ENCODE measurements around the gene CREBBP. TPM values are rescaled to one million over a fixed set of nuclear protein-coding genes. Genes with fewer than 3 reads are reported as not detected.

The CREBBP gene
- total RNA-seq, 2 donors from 2014 or later, result 65.0 to 103 TPM

DNA sequence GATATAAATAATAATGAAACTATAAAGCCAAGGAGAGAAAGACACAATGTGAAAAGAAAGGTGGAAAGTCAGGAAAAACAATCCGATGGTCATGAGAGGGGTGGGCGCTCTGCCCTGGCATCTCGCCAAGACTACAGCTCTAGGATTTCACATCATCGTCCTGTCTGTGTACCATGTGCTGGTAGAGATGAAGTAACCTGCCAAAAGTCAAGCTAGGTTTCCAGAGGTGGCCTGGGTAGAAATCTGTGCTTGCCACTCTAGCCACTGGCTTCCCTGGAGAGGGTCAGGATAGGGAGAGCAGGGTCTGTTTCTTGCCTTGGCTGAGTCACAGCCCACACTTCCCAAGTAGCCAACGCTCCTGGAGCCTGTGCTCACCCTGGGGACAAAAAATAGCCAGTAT is 132.2 kb downstream of the CREBBP start:
- H3K9me3 ChIP-seq, result no peaks in the 10 kb centered on the region
- H3K36me3 ChIP-seq, result peaks cover 51% of the 10 kb centered on the region

DNA sequence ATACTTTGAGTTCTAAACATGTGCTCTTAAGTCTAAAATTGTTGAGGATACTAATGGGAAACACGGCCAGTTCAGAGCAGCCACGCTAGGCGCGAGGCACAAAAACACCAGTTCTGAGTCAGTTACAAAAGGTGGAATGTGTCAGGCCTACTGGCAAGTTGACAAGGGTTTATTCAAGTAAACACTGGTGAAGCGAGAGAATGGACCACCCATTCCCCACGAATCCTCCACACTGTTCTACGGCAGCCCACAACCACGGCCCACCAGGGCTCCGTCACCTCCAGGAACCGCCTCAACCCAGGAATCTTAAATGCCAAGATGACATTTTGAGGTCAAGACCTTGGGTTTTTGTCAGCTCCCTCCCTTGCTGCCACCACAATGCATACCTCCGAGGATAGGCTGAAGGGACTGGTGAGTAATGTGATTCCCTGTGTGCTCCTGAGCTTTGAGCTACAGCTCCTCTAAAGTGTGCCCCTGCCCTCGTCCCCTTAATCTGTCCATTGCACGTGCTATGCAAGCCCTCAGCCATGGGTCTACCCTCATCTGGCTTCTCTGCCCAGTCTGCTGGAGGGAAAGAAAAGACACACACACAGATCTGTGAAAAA is 134.7 kb downstream of the CREBBP start:
- ATAC-seq (ENCODE audit: insufficient number of reproducible peaks, low FRiP score, low read depth) (no peak), DNase-seq (ENCODE audit: low spot score) (no peak)
- no peaks in the 10 kb centered on the region for H3K27me3 ChIP-seq (replicated peaks; ENCODE audit: insufficient read depth)
- H3K36me3 ChIP-seq, result peaks cover 74% of the 10 kb centered on the region
- no peak overlapping the region for H3K27ac ChIP-seq
- TF ChIP-seq, protein P1, sequence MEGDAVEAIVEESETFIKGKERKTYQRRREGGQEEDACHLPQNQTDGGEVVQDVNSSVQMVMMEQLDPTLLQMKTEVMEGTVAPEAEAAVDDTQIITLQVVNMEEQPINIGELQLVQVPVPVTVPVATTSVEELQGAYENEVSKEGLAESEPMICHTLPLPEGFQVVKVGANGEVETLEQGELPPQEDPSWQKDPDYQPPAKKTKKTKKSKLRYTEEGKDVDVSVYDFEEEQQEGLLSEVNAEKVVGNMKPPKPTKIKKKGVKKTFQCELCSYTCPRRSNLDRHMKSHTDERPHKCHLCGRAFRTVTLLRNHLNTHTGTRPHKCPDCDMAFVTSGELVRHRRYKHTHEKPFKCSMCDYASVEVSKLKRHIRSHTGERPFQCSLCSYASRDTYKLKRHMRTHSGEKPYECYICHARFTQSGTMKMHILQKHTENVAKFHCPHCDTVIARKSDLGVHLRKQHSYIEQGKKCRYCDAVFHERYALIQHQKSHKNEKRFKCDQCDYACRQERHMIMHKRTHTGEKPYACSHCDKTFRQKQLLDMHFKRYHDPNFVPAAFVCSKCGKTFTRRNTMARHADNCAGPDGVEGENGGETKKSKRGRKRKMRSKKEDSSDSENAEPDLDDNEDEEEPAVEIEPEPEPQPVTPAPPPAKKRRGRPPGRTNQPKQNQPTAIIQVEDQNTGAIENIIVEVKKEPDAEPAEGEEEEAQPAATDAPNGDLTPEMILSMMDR (IDR thresholded peaks at IDR 0.05), result no peak
- H3K4me1 ChIP-seq (ENCODE audit: control insufficient read depth in 1 of 2, low read depth in 2 of 2), result no peaks in the 10 kb centered on the region
- H3K9me3 ChIP-seq, result no peaks in the 10 kb centered on the region
- no peak overlapping the region for H3K4me3 ChIP-seq

More for the DNA sequence above, 132.2 kb downstream of the CREBBP start:
- ATAC-seq (ENCODE audit: insufficient number of reproducible peaks, low FRiP score, low read depth) (no peak), DNase-seq (ENCODE audit: low spot score) (no peak)
- Histone ChIP-seq H3K4me1 (ENCODE audit: control insufficient read depth in 1 of 2, low read depth in 2 of 2) (no peaks in the 10 kb centered on the region), H3K4me3 (no peak overlapping the region), H3K27me3 (replicated peaks; ENCODE audit: insufficient read depth) (no peaks in the 10 kb centered on the region), H3K27ac (no peak overlapping the region)
- TF ChIP-seq, protein P1 (IDR thresholded peaks at IDR 0.05), result no peak

DNA sequence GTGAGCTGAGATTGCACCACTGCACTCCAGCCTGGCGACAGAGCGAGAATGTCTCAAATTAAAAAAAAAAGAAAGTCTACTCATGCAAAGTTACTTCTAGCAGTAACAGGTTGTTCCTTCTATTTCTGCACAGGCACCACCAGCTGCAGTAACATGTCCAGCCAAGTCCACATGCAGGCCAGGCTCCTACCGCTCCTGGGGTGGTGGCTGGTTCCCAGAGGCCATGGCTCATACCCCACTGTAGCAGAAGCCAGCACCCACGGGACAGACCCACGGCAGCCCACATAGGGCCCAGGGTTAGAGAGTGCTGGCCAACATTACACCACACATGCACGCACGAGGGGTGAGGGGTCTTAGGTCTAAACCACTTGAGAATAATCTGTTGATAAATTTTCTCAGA is 136.5 kb downstream of the CREBBP start:
- Histone ChIP-seq H3K4me3 (no peak overlapping the region), H3K27ac (no peak overlapping the region), H3K4me1 (ENCODE audit: control insufficient read depth in 1 of 2, low read depth in 2 of 2) (no peaks in the 10 kb centered on the region), H3K27me3 (replicated peaks; ENCODE audit: insufficient read depth) (no peaks in the 10 kb centered on the region), H3K36me3 (peaks cover 89% of the 10 kb centered on the region), H3K9me3 (no peaks in the 10 kb centered on the region)
- ATAC-seq (ENCODE audit: insufficient number of reproducible peaks, low FRiP score, low read depth) (no peak), DNase-seq (ENCODE audit: low spot score) (no peak)
- TF ChIP-seq, protein P1 (IDR thresholded peaks at IDR 0.05), result no peak

DNA sequence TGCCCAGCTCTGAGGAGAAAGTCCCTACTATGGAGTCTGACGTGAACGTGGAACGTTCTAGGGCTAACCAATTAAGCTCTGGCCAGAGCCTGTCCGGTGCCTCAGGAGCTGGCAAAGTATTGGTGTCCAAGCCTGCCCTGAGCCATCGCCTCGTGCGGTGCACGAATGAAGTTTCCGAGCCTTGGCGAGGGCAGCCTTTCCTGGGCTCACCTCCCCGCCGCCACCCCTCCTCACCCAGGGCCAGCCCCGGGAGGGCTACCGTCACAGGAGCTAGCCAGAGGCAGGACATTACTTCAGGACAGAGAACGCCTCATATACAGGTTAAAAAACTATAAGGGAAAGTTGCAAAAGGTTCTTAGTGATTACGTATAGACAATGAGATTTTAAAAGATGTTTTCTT is 139.6 kb downstream of the CREBBP start:
- DNase-seq (ENCODE audit: low spot score) (no peak), ATAC-seq (ENCODE audit: insufficient number of reproducible peaks, low FRiP score, low read depth) (no peak)
- H3K27ac ChIP-seq, result no peak overlapping the region
- H3K9me3 ChIP-seq, result no peaks in the 10 kb centered on the region
- no peak overlapping the region for H3K4me3 ChIP-seq
- peaks cover 93% of the 10 kb centered on the region for H3K36me3 ChIP-seq
- no peaks in the 10 kb centered on the region for H3K4me1 ChIP-seq (ENCODE audit: control insufficient read depth in 1 of 2, low read depth in 2 of 2)
- no peaks in the 10 kb centered on the region for H3K27me3 ChIP-seq (replicated peaks; ENCODE audit: insufficient read depth)
- TF ChIP-seq, protein P1 (IDR thresholded peaks at IDR 0.05), result no peak

DNA sequence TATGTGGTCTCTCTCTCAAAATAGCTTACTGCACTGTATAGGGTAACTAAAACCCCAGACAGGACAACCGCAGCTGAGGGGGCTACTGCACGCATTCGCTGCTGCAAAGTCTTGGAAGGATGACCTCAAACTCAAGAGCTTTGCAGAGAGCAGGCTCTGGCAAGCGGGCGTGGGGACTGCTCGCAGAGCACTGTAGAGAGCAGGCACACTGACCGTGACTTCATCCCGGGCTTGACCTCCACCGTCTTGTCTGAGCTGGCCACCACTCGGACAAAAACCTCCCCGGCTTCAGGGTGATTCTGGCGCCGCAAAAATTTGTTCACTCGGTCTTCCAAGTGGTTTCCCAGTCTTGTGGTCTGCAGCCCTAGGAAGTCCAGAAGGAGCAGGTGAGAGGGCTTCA is 140.3 kb downstream of the CREBBP start:
- Histone ChIP-seq H3K4me3 (no peak overlapping the region), H3K27me3 (replicated peaks; ENCODE audit: insufficient read depth) (no peaks in the 10 kb centered on the region), H3K9me3 (no peaks in the 10 kb centered on the region), H3K36me3 (peaks cover 93% of the 10 kb centered on the region), H3K27ac (no peak overlapping the region), H3K4me1 (ENCODE audit: control insufficient read depth in 1 of 2, low read depth in 2 of 2) (no peaks in the 10 kb centered on the region)
- ATAC-seq (ENCODE audit: insufficient number of reproducible peaks, low FRiP score, low read depth), result no peak
- TF ChIP-seq, protein P1 (IDR thresholded peaks at IDR 0.05), result no peak
- no peak for DNase-seq (ENCODE audit: low spot score)

Measured in thoracic aorta (tissue), 2 donors.